ENCODE data around the gene EHBP1L1.

Gene EHBP1L1

DNA sequence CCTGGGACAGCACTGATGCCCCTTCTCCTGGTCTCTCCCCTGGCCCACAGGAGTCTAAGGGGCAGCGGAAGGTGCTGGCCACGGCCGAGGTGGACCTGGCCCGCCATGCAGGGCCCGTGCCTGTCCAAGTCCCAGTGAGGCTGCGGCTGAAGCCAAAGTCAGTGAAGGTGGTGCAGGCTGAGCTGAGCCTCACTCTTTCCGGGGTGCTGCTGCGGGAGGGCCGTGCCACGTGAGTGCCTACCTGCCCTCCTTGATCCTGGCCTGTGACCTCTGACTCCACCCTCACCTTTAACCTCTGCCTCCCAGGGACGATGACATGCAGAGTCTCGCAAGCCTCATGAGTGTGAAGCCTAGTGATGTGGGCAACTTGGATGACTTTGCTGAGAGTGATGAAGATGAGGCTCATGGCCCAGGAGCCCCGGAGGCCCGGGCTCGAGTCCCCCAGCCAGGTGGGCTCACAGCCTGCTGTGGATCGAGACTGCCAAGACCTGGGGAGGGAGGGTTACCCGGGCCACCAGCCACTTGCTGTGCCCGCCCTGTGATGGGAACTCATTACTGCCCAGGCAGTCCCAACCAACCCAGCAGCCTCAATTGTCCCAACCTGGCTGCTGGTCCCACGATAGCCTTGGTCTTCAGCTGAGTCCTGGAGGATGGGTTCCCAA is 4.3 kb downstream of the EHBP1L1 start:
- no peak for FAIRE-seq

DNA sequence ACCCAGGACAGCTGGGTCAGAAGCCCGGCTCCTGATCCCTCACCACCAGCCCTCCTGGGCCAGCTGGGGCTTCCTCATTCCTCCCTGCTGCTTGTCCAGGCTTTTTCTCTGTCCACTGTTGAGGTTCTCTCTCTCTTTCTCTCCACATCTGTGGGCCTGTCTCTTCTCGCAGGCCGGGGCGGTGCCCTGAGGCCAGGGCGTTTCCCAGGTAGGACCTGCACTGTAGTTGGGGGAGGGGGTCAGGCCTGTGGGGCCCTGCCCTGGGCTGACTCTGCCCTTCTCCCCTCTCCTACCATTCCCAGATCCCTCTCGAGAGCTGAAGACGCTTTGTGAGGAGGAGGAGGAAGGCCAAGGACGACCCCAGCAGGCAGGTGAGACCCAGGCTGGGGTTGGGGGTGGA is 4.9 kb downstream of the EHBP1L1 start:
- no peak for FAIRE-seq

GRCh38 chr11:65581928-65582327 is 6.1 kb downstream of the EHBP1L1 start:
- no peak for FAIRE-seq

GRCh38 chr11:65583589-65583988 is 7.7 kb downstream of the EHBP1L1 start:
- FAIRE-seq = no peak

GRCh38 chr11:65584106-65584505 is 8.3 kb downstream of the EHBP1L1 start:
- FAIRE-seq = no peak

GRCh38 chr11:65584723-65585171 is 8.9 kb downstream of the EHBP1L1 start:
- FAIRE-seq = no peak

DNA sequence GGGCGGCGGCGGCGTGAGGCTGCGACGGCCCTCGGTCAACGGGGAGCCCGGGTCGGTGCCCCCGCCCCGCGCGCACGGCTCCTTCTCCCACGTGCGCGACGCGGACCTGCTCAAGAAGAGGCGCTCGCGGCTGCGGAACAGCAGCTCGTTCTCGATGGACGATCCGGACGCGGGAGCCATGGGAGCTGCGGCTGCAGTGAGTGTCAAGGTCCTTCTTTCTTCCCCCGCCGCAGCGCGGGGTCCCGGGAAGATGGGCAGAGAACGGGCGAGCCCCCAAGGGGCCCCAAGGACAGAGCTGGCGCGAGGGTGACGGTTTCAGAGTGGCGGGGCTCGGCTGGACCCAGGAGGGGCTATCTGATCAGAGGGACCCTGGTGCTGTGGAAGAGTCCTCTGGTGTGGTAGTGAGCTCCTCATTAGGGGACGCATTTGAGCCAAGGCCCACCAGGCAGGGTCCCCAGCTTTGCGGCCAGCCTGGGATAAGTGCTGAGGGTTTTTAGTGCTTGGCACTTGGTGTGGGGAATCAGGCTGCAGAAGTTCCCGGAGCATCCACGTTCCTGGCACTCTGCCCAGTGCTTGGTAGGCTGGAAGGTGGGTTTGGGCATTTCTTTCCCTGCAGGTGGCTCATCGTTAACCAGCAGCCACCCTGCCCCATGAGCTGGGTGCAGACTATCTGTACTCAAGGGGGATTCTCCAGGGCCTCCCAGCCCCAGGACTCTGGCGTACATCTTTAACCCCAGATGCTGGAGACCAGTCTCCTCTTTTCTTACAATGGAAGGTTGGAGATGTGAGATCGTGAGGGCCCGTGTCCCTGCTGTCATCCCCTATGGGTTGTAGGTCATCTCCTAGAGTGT is 9.8 kb downstream of the EHBP1L1 start:
- FAIRE-seq = no peak

DNA sequence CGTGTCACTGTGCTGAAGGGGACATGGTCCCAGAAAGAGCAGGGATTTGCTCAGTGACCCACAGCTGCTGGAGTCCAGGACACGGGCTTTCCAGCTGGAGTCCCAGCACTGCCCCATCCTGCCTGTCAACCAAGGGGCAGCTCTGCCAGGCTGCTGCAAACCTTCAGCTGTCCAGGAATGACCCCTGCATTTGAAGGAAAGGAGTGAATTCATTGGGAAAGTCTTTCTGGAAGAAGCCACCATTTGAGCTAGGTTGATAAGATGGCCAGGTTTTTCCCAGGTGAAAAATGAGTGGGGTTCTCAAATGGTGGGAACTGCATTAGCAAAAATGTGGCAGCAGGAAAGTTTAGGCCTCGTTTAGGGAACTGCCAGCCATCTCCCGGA is 10.4 kb downstream of the EHBP1L1 start:
- no peak for FAIRE-seq

DNA sequence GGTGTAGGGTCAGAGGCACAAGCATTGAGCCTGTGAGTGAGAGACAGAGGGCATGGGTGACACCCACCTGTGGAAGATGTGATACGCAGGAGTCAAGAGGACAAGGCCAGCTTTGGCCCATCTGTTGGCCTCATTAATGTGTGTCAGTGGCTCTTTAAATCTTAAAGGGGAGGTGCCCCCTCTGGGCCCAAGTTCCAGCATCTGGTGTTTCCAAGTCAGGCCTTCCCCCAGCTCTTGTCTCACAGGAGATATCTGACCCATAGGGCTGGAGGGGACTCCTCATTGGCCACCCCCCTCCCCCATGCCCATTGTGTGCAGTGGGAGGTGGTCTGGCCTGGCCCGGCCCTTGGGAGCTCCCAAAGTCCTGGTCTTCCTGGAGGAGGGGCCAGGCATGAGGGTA is 10.8 kb downstream of the EHBP1L1 start:
- peak; percentile 99 for FAIRE-seq

DNA sequence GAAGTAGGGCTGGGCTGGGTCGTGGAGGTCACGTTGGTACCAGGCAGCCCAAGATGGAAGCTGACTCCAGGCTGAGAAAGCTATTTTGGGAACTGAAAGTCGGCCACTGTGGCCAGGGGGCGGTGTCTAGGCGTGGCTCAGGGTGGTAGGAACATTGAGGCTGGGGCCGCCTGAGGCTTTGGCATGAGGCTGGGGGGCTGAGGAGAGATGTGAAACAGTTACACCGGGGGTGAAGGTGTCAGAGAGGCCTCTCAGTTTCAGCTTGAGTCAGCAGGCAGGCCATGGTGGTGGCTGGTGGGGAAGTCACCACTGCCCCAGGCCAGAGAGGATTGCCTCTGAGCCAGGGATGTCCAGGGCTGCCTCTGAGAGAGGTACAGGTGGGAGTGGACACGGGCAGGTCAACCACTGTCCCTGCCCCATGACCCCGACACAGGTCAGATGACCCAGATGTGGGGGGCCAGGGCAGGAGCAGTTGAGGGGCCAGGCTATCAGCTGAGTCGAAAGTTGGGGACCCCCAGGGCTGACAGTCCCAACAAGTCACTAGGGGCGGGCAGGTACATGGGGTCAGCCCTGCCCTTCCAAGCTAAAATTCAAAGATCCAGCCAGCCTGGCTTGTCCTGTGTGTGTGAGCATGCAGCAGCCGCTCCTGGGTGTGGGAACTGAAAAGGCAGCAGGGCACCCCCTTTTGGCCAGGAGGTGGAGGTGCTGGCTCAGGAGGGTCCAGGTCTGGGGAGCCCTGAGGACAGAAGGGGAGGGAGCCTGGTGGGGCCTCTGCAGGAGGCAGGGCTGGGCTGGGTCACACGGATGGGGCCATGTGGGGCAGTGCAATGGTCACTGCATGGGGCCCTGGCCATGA is 12.6 kb downstream of the EHBP1L1 start:
- FAIRE-seq = peak; percentile 69

GRCh38 chr11:65589444-65590239 is 13.8 kb downstream of the EHBP1L1 start:
- FAIRE-seq = no peak

DNA sequence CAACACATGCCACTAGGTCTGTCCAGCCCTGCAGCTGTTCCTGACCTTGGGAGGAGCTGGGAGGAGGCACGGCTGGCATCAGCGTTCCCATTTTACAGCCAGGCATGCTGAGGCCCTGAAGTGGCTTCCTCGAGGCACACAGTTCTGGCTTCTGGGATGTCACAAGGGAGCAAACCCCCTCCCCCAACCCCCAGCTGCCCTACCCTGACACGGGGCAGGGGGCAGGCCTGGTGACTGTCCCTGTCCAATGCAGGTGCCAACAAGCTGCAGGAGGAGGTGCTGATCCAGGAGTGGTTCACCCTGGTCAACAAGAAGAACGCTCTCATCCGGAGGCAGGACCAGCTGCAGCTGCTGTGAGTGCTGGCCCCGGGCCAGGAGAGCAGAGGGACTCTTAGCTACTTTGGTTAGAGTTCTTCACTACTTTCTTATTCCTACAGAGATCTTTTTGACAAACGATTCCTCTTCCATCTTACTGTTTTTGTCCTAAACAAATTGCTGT is 14.4 kb downstream of the EHBP1L1 start:
- no peak for FAIRE-seq

DNA sequence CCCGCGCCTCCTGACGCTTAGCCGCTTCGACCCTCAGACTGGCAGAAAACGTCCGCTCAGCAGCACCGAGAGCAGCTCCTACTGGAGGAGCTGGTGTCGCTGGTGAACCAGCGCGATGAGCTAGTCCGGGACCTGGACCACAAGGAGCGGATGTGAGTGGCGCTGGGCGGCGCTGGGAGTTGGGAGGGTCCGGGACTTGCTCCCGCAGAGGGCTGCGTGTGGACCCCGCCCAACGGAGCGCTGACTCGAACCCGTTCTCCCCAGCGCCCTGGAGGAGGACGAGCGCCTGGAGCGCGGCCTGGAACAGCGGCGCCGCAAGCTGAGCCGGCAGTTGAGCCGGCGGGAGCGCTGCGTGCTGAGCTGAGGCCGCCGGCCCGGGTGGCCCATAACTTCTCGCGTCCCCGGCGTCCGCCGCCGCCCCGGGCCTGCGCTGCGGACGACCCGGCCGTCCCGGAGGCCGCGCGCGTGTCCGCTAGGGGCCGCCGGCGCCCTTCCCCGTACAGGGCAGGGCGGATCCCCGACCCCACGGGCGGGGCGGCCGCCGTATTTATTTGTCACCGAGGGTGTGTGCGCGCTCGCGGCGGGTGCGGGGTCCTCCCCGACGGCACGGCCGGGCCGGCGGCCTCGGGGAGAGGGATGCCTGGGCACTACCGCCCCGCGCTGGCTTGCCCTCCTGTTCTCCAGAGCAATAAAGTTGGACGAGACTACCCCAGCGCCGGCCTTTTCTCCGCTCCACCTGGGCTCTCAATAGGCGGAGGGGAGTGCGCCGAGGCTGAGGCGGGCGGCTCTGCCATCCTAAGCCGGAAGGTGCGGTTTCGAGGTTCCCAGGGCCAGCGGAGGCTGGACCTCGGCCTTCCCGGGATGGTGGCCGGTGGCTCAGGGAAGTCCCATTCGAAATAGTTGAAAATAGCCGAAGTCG is 16.3 kb downstream of the EHBP1L1 start:
- no peak for FAIRE-seq

DNA sequence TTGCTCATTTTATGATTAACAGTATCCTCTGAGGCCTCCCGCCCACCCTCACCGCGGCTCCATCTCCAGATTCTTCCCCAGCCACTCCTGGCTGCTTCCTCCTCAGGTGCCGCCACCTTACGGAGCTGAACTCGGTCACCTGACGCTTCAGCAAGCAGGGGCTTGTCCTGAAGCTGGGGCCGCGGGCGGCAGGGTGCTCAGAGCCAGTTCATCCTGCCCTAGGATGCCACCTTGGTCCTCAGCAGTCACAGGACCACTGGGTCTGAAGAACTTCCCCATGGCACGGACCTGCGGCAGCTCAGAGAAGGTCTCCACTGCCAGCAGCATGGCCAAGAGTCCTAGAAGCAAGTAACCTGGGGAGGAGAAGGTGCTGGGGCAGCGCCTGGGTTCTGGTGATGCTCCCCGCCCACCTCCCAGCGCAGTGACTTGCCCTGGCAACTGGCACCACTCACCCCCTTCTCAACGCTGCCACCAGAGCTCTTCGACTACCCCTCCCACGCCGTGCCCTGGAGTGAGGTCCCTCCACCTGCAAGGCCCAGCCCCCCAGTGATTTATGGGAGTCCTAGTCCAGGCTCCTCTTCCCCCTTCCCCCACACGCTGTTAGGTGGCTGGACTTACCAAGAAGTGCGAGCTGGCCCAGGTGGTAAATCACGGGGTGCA is 17.1 kb downstream of the EHBP1L1 start:
- FAIRE-seq = no peak

- FAIRE-seq = no peak
These were observed 17.9 kb downstream of the EHBP1L1 start for GRCh38 chr11:65593518-65594414.

- FAIRE-seq = no peak
These were observed 19.3 kb downstream of the EHBP1L1 start for GRCh38 chr11:65595131-65595530.

DNA sequence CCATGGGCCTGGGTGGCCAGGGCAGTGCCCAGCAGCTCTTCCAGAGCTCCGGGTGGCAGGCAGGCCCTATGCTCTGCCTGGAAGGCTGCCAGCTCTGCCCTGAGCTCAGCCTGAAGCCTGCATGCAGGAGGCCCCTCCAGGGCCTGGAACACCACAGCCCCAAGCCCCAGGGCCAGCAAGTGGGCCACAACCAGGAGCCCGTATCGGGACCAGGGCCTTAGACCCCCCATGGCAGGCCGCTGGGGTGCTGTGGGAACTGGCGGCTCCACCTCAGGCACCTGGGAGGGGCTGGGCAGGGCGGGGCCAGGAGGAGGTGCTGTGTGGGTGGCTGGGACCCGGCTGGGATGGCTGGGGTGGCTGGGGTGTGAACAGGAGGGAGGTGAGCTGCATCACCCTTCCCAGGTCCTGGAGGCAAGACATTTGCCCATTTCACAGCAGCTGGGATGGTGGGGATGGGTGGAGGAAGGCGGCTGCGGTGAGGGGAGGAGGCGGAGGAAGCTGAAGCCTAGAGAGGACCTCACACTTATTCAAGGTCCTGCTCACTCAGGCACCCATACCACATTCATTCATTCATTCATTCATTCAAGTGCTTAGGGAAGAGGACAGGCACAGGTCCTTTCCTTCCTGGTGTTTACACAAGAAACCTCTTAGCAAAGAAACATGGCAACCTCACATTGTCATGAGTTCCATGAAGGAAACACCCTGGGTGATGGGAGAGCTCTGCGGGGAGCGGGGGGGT is 19.9 kb downstream of the EHBP1L1 start, which contains the start of gene KCNK7:
Gene KCNK7, minus strand, starts transcription at position 258 of the 739 bp plus-strand sequence. Its CDS starts 28 bp downstream, at position 230.
- FAIRE-seq = no peak

GRCh38 chr11:65596520-65596919 is 20.7 kb downstream of the EHBP1L1 start:
- no peak for FAIRE-seq

- no peak for FAIRE-seq
These were observed 22.4 kb downstream of the EHBP1L1 start for GRCh38 chr11:65598258-65598699.
